ENCODE results near the gene CFI. TPM values are rescaled to one million over a fixed set of nuclear protein-coding genes. Genes with fewer than 3 reads are reported as not detected.

The CFI gene
- total RNA-seq, 1 experiment from 2014 or later: 0.16 TPM

DNA sequence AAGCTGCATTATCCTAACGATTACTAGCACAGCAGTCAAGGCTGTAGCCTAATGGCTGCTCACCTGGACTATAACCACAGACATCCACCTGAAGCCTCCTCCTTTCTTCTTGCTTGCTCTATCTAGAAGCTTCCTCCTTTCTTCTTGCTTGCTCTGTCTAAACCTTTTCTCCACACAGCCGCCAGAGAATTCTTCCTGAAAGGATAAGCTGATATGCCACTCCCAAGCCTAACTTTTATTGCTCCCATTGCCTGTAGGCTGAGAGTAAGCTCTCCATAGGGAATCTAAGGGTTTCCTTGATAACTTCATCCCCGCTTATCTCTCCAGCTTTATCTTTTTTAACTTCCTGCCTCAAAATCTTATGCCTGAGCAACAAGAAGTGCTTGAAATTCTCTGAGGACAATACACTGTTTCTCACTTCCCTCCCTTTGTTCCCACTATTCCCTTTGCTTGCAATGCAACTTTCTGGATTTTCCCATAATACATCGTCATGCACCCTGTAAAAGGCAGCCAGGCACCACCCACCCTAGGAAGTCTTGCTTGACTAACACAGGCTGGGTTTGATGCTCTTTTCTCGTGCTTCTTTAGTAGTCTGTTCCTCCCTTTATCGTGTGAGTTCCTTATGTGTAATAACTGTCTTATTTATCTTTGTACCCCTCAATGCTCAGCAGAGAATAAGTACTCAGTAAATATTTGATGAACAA, 44.7 kb upstream of the CFI start:
- ChIA-PET POLR2A (no interaction called here), CTCF (interaction anchor here (1.4 kb wide), 1 partner anchor 67 kb away, joined by 4 read pairs; the partner anchor contains the start of gene EGF)
- H3K27me3 Mint-ChIP-seq (ENCODE audit: insufficient read depth, unreplicated experiment): no peaks in the 10 kb centered on the region
- H3K4me1 Mint-ChIP-seq (ENCODE audit: insufficient read depth, unreplicated experiment): no peaks in the 10 kb centered on the region
- DNase-seq (ENCODE audit: unreplicated experiment): no peak
- no peak overlapping the region for H3K4me3 Mint-ChIP-seq (ENCODE audit: unreplicated experiment)
- no peak overlapping the region for H3K27ac Mint-ChIP-seq (ENCODE audit: low read depth, unreplicated experiment)
- no peaks in the 10 kb centered on the region for H3K36me3 Mint-ChIP-seq (ENCODE audit: insufficient read depth, unreplicated experiment)
- no peaks in the 10 kb centered on the region for H3K9me3 Mint-ChIP-seq (ENCODE audit: unreplicated experiment)
- intact Hi-C loops (cut with micrococcal nuclease): no loop called here
- no peak for TF ChIP-seq CTCF (IDR thresholded peaks at IDR 0.05; ENCODE audit: unreplicated experiment)
- no TSS peak for BruUV-seq (replicated peaks)

DNA sequence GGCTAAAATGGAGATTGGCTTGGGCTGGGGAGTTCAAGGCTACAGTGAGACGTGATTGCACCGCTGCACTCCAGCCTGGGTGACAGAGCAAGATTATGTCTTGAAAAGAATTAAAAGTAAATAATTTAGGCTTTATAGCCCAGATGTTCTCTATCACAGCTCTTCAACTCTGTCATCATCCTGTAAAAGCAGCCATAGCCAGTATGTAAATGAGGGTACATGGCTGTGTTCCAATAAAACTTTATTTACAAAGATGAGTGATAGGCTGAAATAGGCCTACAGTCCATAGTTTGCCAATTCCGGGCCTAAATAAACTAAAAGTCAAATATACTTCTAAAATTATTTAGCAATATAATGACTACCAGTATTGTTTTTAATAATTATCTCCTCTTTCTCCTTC, 35.2 kb upstream of the CFI start:
- ChIA-PET CTCF (interaction anchor here (1.6 kb wide), 1 partner anchor 11 kb away, joined by 9 read pairs; no protein-coding TSS in a partner anchor), POLR2A (no interaction called here)
- BruUV-seq (replicated peaks): no TSS peak
- no peak for DNase-seq (ENCODE audit: unreplicated experiment)
- no peaks in the 10 kb centered on the region for H3K27me3 Mint-ChIP-seq (ENCODE audit: insufficient read depth, unreplicated experiment)
- H3K9me3 Mint-ChIP-seq (ENCODE audit: unreplicated experiment): no peaks in the 10 kb centered on the region
- no peaks in the 10 kb centered on the region for H3K36me3 Mint-ChIP-seq (ENCODE audit: insufficient read depth, unreplicated experiment)
- H3K4me3 Mint-ChIP-seq (ENCODE audit: unreplicated experiment): no peak overlapping the region
- intact Hi-C loops (cut with micrococcal nuclease): no loop called here
- H3K27ac Mint-ChIP-seq (ENCODE audit: low read depth, unreplicated experiment): no peak overlapping the region
- TF ChIP-seq CTCF (IDR thresholded peaks at IDR 0.05; ENCODE audit: unreplicated experiment): no peak
- H3K4me1 Mint-ChIP-seq (ENCODE audit: insufficient read depth, unreplicated experiment): no peaks in the 10 kb centered on the region

DNA sequence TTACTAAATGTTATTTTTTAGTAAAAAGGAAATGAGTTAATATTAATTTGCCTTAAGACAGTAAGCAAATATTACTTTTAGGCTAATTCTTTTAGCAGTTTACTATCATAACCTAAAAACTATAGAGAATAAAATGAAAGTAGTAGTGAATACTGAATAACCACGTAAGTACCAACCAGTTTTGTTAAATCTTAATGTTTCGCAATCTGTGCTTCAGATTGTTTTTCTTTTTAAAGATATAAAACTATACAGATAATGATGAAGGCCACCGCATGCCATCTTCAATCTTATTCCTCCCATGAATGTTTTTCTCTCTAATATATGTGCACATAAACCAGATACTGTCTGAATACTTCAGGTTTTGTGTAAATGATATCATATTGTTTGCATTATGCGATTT, 32.0 kb upstream of the CFI start:
- no peaks in the 10 kb centered on the region for H3K9me3 Mint-ChIP-seq (ENCODE audit: unreplicated experiment)
- no peak overlapping the region for H3K4me3 Mint-ChIP-seq (ENCODE audit: unreplicated experiment)
- ChIA-PET POLR2A (no interaction called here), CTCF (no interaction called here)
- intact Hi-C loops (cut with micrococcal nuclease): no loop called here
- DNase-seq (ENCODE audit: unreplicated experiment): no peak
- H3K27ac Mint-ChIP-seq (ENCODE audit: low read depth, unreplicated experiment): no peak overlapping the region
- no peaks in the 10 kb centered on the region for H3K27me3 Mint-ChIP-seq (ENCODE audit: insufficient read depth, unreplicated experiment)
- BruUV-seq (replicated peaks): no TSS peak
- H3K4me1 Mint-ChIP-seq (ENCODE audit: insufficient read depth, unreplicated experiment): no peaks in the 10 kb centered on the region
- no peaks in the 10 kb centered on the region for H3K36me3 Mint-ChIP-seq (ENCODE audit: insufficient read depth, unreplicated experiment)
- TF ChIP-seq CTCF (IDR thresholded peaks at IDR 0.05; ENCODE audit: unreplicated experiment): no peak

DNA sequence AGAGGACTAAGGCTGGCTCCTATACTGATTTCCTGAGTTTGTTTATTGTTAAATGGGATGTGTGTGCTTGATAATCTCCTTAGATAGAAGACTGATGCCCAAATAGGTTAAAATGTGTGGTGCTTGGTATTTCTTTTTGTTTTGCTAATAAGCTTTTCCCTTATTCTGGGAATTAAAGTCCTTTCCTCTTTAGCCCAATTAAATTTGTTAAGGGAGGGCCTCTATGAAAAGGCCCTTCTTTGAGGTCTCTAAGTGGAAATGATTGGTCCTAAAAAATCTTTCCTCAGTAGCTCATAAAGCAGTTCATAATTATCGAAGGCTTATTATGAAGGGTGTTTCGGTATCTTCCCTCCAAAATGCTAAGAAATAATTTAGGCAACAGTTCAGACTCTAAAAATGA, 25.9 kb upstream of the CFI start, which contains the start of gene RRH:
RRH (plus strand) TSS at position 301 of the 400 bp plus-strand sequence; CDS start at position 357, 56 bp downstream.
- intact Hi-C loops (cut with micrococcal nuclease): no loop called here
- Mint-ChIP-seq H3K27me3 (ENCODE audit: insufficient read depth, unreplicated experiment) (no peaks in the 10 kb centered on the region), H3K4me3 (ENCODE audit: unreplicated experiment) (no peak within 1 kb of the TSS), H3K36me3 (ENCODE audit: insufficient read depth, unreplicated experiment) (peaks cover 47% of the 10 kb centered on the region), H3K4me1 (ENCODE audit: insufficient read depth, unreplicated experiment) (no peaks in the 10 kb centered on the region), H3K27ac (ENCODE audit: low read depth, unreplicated experiment) (no peak within 1 kb of the TSS), H3K9me3 (ENCODE audit: unreplicated experiment) (no peaks in the 10 kb centered on the region)
- no TSS peak for BruUV-seq (replicated peaks)
- no peak for DNase-seq (ENCODE audit: unreplicated experiment)
- no peak for TF ChIP-seq CTCF (IDR thresholded peaks at IDR 0.05; ENCODE audit: unreplicated experiment)
- CTCF ChIA-PET: interaction anchor here (0.6 to 3.5 kb wide), 10 partner anchors 8 to 396 kb away, joined by 3 to 10 read pairs (median 4); partner anchors contain the start of gene CASP6
- POLR2A ChIA-PET: no interaction called here

Measured in MCF 10A (cell line).